Brain microvascular endothelial cell (primary cell): ENCODE measurements around the gene NDUFS6.

Experiments
- DNase-seq: peaks from one replicate; pipeline ENCODE4 v3.0.0-alpha.2; 2020
- H3K27ac ChIP-seq: fragments of 250-450 bp; sonication (Bioruptor Pico); 2 replicates; pipeline ENCODE4 v1.5.1; 2020; ENCODE audit warnings: mild to moderate bottlenecking, moderate library complexity
- H3K27me3 ChIP-seq: fragments of 250-450 bp; sonication (Bioruptor Pico); replicated peaks from 2 replicates; pipeline ENCODE4 v1.5.1; 2020; ENCODE audit warnings: mild to moderate bottlenecking
- H3K36me3 ChIP-seq: fragments of 250-450 bp; sonication (Bioruptor Pico); replicated peaks from 2 replicates; pipeline ENCODE4 v1.5.1; 2020; ENCODE audit warnings: mild to moderate bottlenecking
- H3K4me3 ChIP-seq: 2 replicates; pipeline ENCODE4 v1.5.1; 2011; ENCODE audit warnings: low read depth, mild to moderate bottlenecking, control low read depth, low read length, moderate library complexity
- CTCF ChIP-seq: IDR thresholded peaks from 2 replicates; pipeline ENCODE4 v1.5.1; 2011; ENCODE audit warnings: low read depth, mild to moderate bottlenecking, moderate library complexity, low read length, control low read depth, inconsistent platforms; ENCODE audit errors: missing control alignments
- in situ Hi-C: cut with HindIII; loops from 2 replicates; pipeline ENCODE4 v1.10.0; 2017; ENCODE audit warnings: low sequenced_read_pairs, low pct_ligation_motif_present

The NDUFS6 gene

GRCh38 chr5:1768283-1769000 is 32.8 kb upstream of the NDUFS6 start:
- in situ Hi-C loops = no loop called here
- H3K36me3 ChIP-seq = no peaks in the 10 kb centered on the region
- H3K27me3 ChIP-seq = no peaks in the 10 kb centered on the region
- no peak overlapping the region for H3K27ac ChIP-seq
- no peak for TF ChIP-seq CTCF
- DNase-seq = no peak
- H3K4me3 ChIP-seq = no peak overlapping the region

GRCh38 chr5:1769017-1769640 is 32.1 kb upstream of the NDUFS6 start:
- Histone ChIP-seq H3K27me3 (no peaks in the 10 kb centered on the region), H3K27ac (no peak overlapping the region), H3K36me3 (no peaks in the 10 kb centered on the region), H3K4me3 (no peak overlapping the region)
- no peak for TF ChIP-seq CTCF
- in situ Hi-C loops = no loop called here
- DNase-seq = no peak

GRCh38 chr5:1769752-1770442 is 31.3 kb upstream of the NDUFS6 start:
- TF ChIP-seq CTCF = no peak
- no peaks in the 10 kb centered on the region for H3K27me3 ChIP-seq
- no peak overlapping the region for H3K27ac ChIP-seq
- no peak for DNase-seq
- no peaks in the 10 kb centered on the region for H3K36me3 ChIP-seq
- in situ Hi-C loops = no loop called here
- no peak overlapping the region for H3K4me3 ChIP-seq

GRCh38 chr5:1770443-1770802 is 30.8 kb upstream of the NDUFS6 start:
- Histone ChIP-seq H3K27me3 (no peaks in the 10 kb centered on the region), H3K4me3 (no peak overlapping the region), H3K27ac (no peak overlapping the region), H3K36me3 (no peaks in the 10 kb centered on the region)
- in situ Hi-C loops = no loop called here
- DNase-seq = no peak
- no peak for TF ChIP-seq CTCF

- no peak for DNase-seq
- H3K27ac ChIP-seq = no peak overlapping the region
- TF ChIP-seq CTCF = no peak
- H3K27me3 ChIP-seq = no peaks in the 10 kb centered on the region
- in situ Hi-C loops = no loop called here
- no peaks in the 10 kb centered on the region for H3K36me3 ChIP-seq
- no peak overlapping the region for H3K4me3 ChIP-seq
These were observed 29.8 kb upstream of the NDUFS6 start for GRCh38 chr5:1771149-1772065.
